Adrenal gland (tissue), 5 donors: ENCODE data around the gene CHD2.

Source experiments
- POLR2A ChIP-seq, 2 donors: fragments of 450-650 bp; IDR thresholded peaks; one replicate each; pipeline ENCODE4 v1.6.1; 2017; ENCODE audit warnings: antibody characterized with exemption in 2 of 2, mild to moderate bottlenecking in 2 of 2, moderate library complexity in 1 of 2
- TF ChIP-seq, protein P1 (sequence below), 6 experiments: fragments of 450-650 bp in 4 of 6; fragments of 200-600 bp in 2 of 6; sonication (generic) in 1 of 6; IDR thresholded peaks; 1 replicate in 5 of 6; 2 replicates in 1 of 6; pipeline versions ENCODE4 v1.5.1 to v1.8.0; 2016 to 2021; ENCODE audit warnings: antibody characterized with exemption in 6 of 6, mild to moderate bottlenecking in 2 of 6, moderate library complexity in 1 of 6
- donor health status: DM: no; HTN: no; CAD: no.

DNA sequence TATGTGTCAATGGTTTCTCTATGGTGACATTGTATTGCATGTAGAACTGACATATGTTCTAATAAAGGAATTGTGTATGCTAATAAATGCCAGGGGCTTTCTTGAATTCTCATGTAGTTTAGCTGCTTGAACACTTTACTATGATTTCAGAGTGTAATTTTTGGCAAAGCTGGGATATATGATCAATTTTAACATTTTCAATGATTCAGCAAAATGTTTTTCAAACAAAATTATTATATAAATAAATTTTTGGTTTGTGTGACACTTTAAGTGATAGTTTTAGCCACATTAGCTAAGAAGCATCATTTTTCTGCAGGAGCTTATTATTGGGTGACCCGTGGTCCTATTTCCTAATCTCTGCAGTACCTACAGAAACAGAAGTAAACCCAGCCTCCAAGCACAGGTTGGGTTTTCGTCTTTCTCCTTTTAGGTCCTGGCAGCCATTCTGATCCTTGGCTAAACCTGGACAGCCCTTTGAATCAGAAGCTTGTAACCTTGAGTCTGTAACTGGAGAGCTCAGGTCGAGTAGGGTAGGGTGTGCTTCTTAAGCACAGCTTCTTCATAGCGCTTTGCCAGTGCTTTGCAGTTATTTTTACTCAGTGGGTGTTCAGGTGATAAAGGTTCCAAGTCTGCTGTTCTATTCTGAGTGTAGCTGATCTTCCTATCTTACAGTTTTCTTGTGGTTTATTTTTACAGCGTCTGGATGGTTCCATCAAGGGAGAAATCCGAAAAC, 74.2 kb downstream of the CHD2 start:
- TF ChIP-seq, protein P1, sequence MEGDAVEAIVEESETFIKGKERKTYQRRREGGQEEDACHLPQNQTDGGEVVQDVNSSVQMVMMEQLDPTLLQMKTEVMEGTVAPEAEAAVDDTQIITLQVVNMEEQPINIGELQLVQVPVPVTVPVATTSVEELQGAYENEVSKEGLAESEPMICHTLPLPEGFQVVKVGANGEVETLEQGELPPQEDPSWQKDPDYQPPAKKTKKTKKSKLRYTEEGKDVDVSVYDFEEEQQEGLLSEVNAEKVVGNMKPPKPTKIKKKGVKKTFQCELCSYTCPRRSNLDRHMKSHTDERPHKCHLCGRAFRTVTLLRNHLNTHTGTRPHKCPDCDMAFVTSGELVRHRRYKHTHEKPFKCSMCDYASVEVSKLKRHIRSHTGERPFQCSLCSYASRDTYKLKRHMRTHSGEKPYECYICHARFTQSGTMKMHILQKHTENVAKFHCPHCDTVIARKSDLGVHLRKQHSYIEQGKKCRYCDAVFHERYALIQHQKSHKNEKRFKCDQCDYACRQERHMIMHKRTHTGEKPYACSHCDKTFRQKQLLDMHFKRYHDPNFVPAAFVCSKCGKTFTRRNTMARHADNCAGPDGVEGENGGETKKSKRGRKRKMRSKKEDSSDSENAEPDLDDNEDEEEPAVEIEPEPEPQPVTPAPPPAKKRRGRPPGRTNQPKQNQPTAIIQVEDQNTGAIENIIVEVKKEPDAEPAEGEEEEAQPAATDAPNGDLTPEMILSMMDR (IDR thresholded peaks at IDR 0.05) = no peak
- TF ChIP-seq POLR2A (IDR thresholded peaks at IDR 0.05) = no peak
